SIG-M5 treated with dmso at 0.1 percent for 504 hours (cell line): ENCODE results near the gene TACC3.

Experiments used
- DNase-seq: peaks from one replicate; lab custom pipeline; 2025; ENCODE audit not compliant: unreplicated experiment; lab: John Stamatoyannopoulos, UW

TACC3 gene

GRCh38 chr4:1701671-1702070 lies 19.6 kb upstream of the TACC3 start:
- DNase-seq: peak; percentile 49

GRCh38 chr4:1703867-1704266 lies 17.5 kb upstream of the TACC3 start:
- DNase-seq: no peak

- no peak for DNase-seq
Observed at GRCh38 chr4:1705732-1706131, 15.6 kb upstream of the TACC3 start.

GRCh38 chr4:1706358-1706757 lies 15.0 kb upstream of the TACC3 start:
- no peak for DNase-seq

- DNase-seq: no peak
Observed at GRCh38 chr4:1708581-1708980, 12.7 kb upstream of the TACC3 start.

GRCh38 chr4:1711055-1711570 lies 10.2 kb upstream of the TACC3 start:
- no peak for DNase-seq

- peak; percentile 44 for DNase-seq
Observed at GRCh38 chr4:1711571-1712215, 9.6 kb upstream of the TACC3 start.

- DNase-seq: peak; percentile 95
Observed at GRCh38 chr4:1712216-1713002, 8.9 kb upstream of the TACC3 start, which contains the start of gene SLBP. Gene SLBP (minus strand): TSS chr4:1712319. CDS start chr4:1712188, 131 bp downstream.

GRCh38 chr4:1713003-1713851 lies 8.1 kb upstream of the TACC3 start:
- DNase-seq: peak; percentile 40

GRCh38 chr4:1714303-1715001 lies 6.9 kb upstream of the TACC3 start:
- no peak for DNase-seq

GRCh38 chr4:1715002-1715758 lies 6.1 kb upstream of the TACC3 start:
- peak; percentile 19 for DNase-seq

- DNase-seq: no peak
Observed at GRCh38 chr4:1716065-1716945, 5.0 kb upstream of the TACC3 start.

GRCh38 chr4:1717129-1718094 lies 3.9 kb upstream of the TACC3 start:
- DNase-seq: no peak

GRCh38 chr4:1718095-1718850 lies 3.0 kb upstream of the TACC3 start:
- DNase-seq: no peak

GRCh38 chr4:1720163-1720983 lies 948 bp upstream of the TACC3 start:
- DNase-seq: no peak
